ENCODE data around the gene CD247. TPM values are rescaled to one million over a fixed set of nuclear protein-coding genes. Genes with fewer than 3 reads are reported as not detected.

The CD247 gene
- total and polyA plus RNA-seq, 9 of the 15 experiments (the other 6 are each of a cell fraction or from before 2014, with no cell fraction given) = 0.08 to 0.42 (median 0.28) TPM; not detected in 5

GRCh38 chr1:167524651-167525050 is 6.3 kb upstream of the CD247 start (continued):
- TF ChIP-seq ZFP36 (IDR thresholded peaks at IDR 0.05; ENCODE audit: low read depth, low read length, partially characterized antibody) = no peak
- TF ChIP-seq SP2 (IDR thresholded peaks at IDR 0.05; ENCODE audit: extremely low read depth, low read depth, low read length, poor library complexity, severe bottlenecking) = no peak
- TF ChIP-seq, protein P1, sequence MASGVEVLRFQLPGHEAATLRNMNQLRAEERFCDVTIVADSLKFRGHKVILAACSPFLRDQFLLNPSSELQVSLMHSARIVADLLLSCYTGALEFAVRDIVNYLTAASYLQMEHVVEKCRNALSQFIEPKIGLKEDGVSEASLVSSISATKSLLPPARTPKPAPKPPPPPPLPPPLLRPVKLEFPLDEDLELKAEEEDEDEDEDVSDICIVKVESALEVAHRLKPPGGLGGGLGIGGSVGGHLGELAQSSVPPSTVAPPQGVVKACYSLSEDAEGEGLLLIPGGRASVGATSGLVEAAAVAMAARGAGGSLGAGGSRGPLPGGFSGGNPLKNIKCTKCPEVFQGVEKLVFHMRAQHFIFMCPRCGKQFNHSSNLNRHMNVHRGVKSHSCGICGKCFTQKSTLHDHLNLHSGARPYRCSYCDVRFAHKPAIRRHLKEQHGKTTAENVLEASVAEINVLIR (CRISPR knock-in tag; IDR thresholded peaks at IDR 0.05) = no peak
- TF ChIP-seq NFE2L1 (tag; IDR thresholded peaks at IDR 0.05; ENCODE audit: borderline replicate concordance, low read depth) = no peak
- TF ChIP-seq ZNF384 (IDR thresholded peaks at IDR 0.05; ENCODE audit: low read depth, low read length) = no peak
- TF ChIP-seq YY1 (IDR thresholded peaks at IDR 0.05; ENCODE audit: borderline replicate concordance in 1 of 3, control insufficient read depth in 1 of 3, extremely low read depth in 1 of 3, insufficient read depth in 3 of 3, insufficient read length in 1 of 3, insufficient replicate concordance in 2 of 3, low read depth in 1 of 3, low read length in 2 of 3) = no peak
- TF ChIP-seq ZBTB34 (CRISPR knock-in tag; IDR thresholded peaks at IDR 0.05) = no peak
- TF ChIP-seq PRMT5 (CRISPR knock-in tag; IDR thresholded peaks at IDR 0.05) = no peak
- TF ChIP-seq PTBP1 (IDR thresholded peaks at IDR 0.05; ENCODE audit: low read depth, low read length) = no peak
- TF ChIP-seq TEAD1 (CRISPR knock-in tag; IDR thresholded peaks at IDR 0.05) = no peak
- TF ChIP-seq RFX5 (IDR thresholded peaks at IDR 0.05; ENCODE audit: low read depth, low read length) = no peak
- no peak for TF ChIP-seq BMI1 (IDR thresholded peaks at IDR 0.05; ENCODE audit: low read length)
- TF ChIP-seq KDM5B (IDR thresholded peaks at IDR 0.05; ENCODE audit: insufficient replicate concordance, low read depth, low read length) = no peak
- TF ChIP-seq SRSF9 (IDR thresholded peaks at IDR 0.05; ENCODE audit: borderline replicate concordance, low read depth, low read length) = no peak
- TF ChIP-seq ZNF41 (CRISPR knock-in tag; conservative IDR thresholded peaks at IDR 0.05) = no peak
- peak; percentile 59; the same call in 1 of the 2 replicates for TF ChIP-seq HDAC2 (IDR thresholded peaks at IDR 0.05)
- no peak; the same call in 1 of the 2 replicates for TF ChIP-seq ARID4B (CRISPR knock-in tag; IDR thresholded peaks at IDR 0.05)
- TF ChIP-seq MEF2A (IDR thresholded peaks at IDR 0.05; ENCODE audit: control insufficient read depth, low read depth, low read length) = no peak
